SH-SY5Y (cell line): Measurements from ENCODE around the gene TBC1D32.

Experiments used
- GATA2 ChIP-seq: IDR thresholded peaks from 2 replicates; pipeline ENCODE4 v1.6.1; 2011; ENCODE audit warnings: mild to moderate bottlenecking, low read depth, low read length
- GATA3 ChIP-seq: IDR thresholded peaks from 2 replicates; pipeline ENCODE4 v1.6.1; 2011; ENCODE audit warnings: low read depth, mild to moderate bottlenecking, low read length, moderate library complexity

DNA sequence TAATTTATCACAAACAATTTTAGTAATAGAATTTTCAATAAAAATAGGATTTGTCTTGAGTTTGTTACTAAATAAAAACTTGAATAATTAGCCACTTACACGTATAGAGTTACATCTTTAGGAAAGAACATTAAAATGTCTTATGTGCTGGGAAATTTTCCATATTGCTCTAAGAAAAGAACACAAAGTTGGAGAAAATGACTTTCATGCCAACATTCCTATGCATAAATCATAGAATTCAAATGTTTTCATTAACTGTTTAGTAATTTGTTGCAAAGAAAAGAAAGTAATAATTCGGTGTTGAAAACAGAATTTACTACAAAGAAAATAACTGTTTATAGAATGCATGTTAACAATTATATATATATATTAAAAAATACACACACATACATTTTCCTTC lies 4.7 kb upstream of the TBC1D32 start:
- no peak for TF ChIP-seq GATA3
- TF ChIP-seq GATA2, result no peak
